G401.6 (cell line): ENCODE data around the gene ARHGAP12.

Experiments used
- FAIRE-seq: peaks from 2 replicates; lab custom pipeline; 2012; peaks lifted over from hg19 to GRCh38; lab: Jason Lieb, UNC

Gene ARHGAP12

GRCh38 chr10:31762316-31762715 is 166.3 kb downstream of the ARHGAP12 start:
- FAIRE-seq = no peak

- no peak for FAIRE-seq
Observed at GRCh38 chr10:31761156-31761555, 167.5 kb downstream of the ARHGAP12 start.

- FAIRE-seq = no peak
Observed at GRCh38 chr10:31760674-31761081, 168.0 kb downstream of the ARHGAP12 start.

- peak; percentile 96 for FAIRE-seq
Observed at GRCh38 chr10:31759799-31760626, 168.6 kb downstream of the ARHGAP12 start.

GRCh38 chr10:31759124-31759798 is 169.4 kb downstream of the ARHGAP12 start:
- FAIRE-seq = no peak

GRCh38 chr10:31758495-31758894 is 170.1 kb downstream of the ARHGAP12 start:
- no peak for FAIRE-seq

GRCh38 chr10:31757831-31758230 is 170.8 kb downstream of the ARHGAP12 start:
- FAIRE-seq = no peak

GRCh38 chr10:31757386-31757791 is 171.2 kb downstream of the ARHGAP12 start:
- no peak for FAIRE-seq

- no peak for FAIRE-seq
Observed at GRCh38 chr10:31756729-31757110, 171.9 kb downstream of the ARHGAP12 start.

GRCh38 chr10:31756101-31756728 is 172.4 kb downstream of the ARHGAP12 start:
- FAIRE-seq = no peak
